Measurements from ENCODE around the gene BGN.
A peak's percentile ranks its signal among the peaks of the same experiment; 100 is the strongest.

DNA sequence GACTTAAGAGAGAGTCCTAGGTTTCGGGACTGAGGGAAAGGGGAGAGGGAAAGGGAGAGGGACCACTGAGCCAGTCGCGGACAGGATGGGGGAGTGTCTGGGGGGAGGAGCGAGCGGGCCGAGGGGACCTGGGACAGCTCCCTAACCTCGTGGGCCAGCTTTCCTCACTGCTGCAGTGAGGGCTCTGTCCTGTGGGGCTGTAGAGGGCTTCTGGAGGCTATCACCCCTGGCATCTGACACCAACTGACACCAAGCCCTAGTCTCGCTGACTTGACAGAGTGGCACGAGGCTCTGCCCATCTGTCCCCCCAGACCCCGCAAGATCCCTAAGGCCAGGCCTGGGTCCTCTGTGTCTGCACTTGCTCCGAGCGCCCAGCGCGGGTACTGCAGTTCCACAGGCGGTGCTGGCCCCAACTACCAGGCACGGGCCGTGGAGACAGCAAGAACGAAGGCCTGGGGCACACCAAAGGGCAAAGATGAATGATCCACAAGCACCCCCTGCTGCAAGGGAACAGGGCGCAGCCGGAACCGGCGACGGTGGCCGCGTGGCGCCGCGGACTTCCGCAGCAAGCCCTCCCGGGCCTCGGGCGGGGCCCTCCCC is 24.9 kb upstream of the BGN start:
- TF ChIP-seq, protein P1, sequence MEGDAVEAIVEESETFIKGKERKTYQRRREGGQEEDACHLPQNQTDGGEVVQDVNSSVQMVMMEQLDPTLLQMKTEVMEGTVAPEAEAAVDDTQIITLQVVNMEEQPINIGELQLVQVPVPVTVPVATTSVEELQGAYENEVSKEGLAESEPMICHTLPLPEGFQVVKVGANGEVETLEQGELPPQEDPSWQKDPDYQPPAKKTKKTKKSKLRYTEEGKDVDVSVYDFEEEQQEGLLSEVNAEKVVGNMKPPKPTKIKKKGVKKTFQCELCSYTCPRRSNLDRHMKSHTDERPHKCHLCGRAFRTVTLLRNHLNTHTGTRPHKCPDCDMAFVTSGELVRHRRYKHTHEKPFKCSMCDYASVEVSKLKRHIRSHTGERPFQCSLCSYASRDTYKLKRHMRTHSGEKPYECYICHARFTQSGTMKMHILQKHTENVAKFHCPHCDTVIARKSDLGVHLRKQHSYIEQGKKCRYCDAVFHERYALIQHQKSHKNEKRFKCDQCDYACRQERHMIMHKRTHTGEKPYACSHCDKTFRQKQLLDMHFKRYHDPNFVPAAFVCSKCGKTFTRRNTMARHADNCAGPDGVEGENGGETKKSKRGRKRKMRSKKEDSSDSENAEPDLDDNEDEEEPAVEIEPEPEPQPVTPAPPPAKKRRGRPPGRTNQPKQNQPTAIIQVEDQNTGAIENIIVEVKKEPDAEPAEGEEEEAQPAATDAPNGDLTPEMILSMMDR (IDR thresholded peaks at IDR 0.05) = peak in 1 of 3 donors; percentile 30
- TF ChIP-seq POLR2AphosphoS5 (IDR thresholded peaks at IDR 0.05) (no peak), POLR2A (IDR thresholded peaks at IDR 0.05) (no peak)
